Duodenal mucosa (tissue), 2 donors: ENCODE data around the gene ZNF451.

ENCODE experiments used
- H3K27ac ChIP-seq: one replicate; pipeline ENCODE4 v1.7.0; 2013; ENCODE audit warnings: low read depth, low read length
- H3K27me3 ChIP-seq, 2 donors: one replicate each; pipeline ENCODE4 v1.7.0; 2013; ENCODE audit warnings: low read length in 2 of 2, control low read depth in 1 of 2; ENCODE audit not compliant: insufficient read depth in 2 of 2, control insufficient read depth in 1 of 2
- H3K36me3 ChIP-seq, 2 donors: one replicate each; pipeline ENCODE4 v1.7.0; 2013; ENCODE audit warnings: low read length in 2 of 2, control low read depth in 1 of 2; ENCODE audit not compliant: insufficient read depth in 2 of 2, control insufficient read depth in 1 of 2
- H3K4me1 ChIP-seq, 2 donors: one replicate each; pipeline ENCODE4 v1.7.0; 2013; ENCODE audit warnings: low read length in 2 of 2, control low read depth in 1 of 2; ENCODE audit not compliant: insufficient read depth in 2 of 2, control insufficient read depth in 1 of 2
- H3K4me3 ChIP-seq, 2 donors: one replicate each; pipeline ENCODE4 v1.7.0; 2013; ENCODE audit warnings: low read length in 2 of 2, low read depth in 1 of 2
- H3K9ac ChIP-seq, 2 donors: one replicate each; pipeline ENCODE4 v1.7.0; 2013; ENCODE audit warnings: low read length in 2 of 2, low read depth in 1 of 2
- H3K9me3 ChIP-seq, 2 donors: one replicate each; pipeline ENCODE4 v1.7.0; 2013; ENCODE audit warnings: low read length in 2 of 2, control low read depth in 1 of 2; ENCODE audit not compliant: control insufficient read depth in 1 of 2

Gene ZNF451

DNA sequence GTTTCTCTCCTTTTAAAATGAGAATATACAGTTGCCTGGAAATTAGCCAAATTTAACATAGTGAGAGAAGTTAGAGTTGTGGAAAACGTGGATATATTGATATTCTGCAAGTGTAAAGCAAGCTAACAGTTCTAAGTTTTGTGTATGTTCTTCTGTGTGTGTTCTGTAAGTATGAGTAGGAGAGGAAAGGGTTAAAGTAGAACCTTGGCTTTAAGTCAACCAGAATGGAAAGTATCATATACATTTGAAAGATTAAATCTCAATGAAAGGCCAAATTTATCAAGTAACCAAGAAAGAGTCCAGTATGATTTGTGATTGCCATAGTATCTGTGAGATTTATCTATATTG lies 52.2 kb downstream of the ZNF451 start:
- Histone ChIP-seq H3K4me3 (no peak overlapping the region), H3K9ac (no peak overlapping the region), H3K36me3 (peaks cover 10 to 16% of the 10 kb centered on the region in 2 donors), H3K9me3 (no peaks in the 10 kb centered on the region), H3K27me3 (no peaks in the 10 kb centered on the region), H3K4me1 (no peaks in the 10 kb centered on the region), H3K27ac (no peak overlapping the region)

DNA sequence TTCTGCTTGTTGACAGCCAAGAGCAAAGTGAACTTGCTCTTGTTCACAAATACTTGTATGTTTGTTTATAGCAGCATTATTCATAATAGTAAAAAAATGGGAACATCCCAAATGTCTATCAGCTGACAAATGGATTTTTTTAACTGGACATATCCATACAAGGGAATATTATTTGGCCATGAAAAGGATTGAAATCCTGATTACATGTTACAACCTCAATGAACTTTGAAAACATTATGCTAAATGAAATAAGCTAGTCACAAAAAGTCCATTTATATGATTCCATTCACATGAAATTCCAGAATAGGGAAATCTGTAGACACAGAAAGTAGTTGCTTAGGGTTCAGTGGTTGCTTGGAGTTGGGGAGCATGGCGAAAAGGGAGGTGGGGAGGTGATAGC lies 53.7 kb downstream of the ZNF451 start:
- Histone ChIP-seq H3K36me3 (peaks cover 12 to 23% of the 10 kb centered on the region in 2 donors), H3K27ac (no peak overlapping the region), H3K4me3 (no peak overlapping the region), H3K9ac (no peak overlapping the region), H3K9me3 (no peaks in the 10 kb centered on the region), H3K27me3 (no peaks in the 10 kb centered on the region), H3K4me1 (no peaks in the 10 kb centered on the region)

DNA sequence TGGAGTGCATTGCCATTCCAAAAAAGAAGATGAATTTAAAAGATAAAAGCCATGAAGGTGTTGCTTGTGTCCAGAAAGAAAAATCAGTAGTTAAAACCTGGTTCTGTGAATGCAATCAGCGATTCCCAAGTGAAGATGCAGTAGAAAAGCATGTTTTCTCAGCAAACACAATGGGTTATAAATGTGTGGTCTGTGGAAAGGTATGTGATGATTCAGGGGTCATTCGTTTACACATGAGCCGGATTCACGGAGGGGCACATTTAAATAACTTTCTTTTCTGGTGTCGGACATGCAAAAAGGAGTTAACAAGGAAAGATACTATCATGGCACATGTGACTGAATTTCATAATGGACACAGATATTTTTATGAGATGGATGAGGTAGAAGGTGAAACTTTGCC lies 57.4 kb downstream of the ZNF451 start:
- no peaks in the 10 kb centered on the region for H3K4me1 ChIP-seq
- H3K9me3 ChIP-seq, result no peaks in the 10 kb centered on the region
- H3K27ac ChIP-seq, result no peak overlapping the region
- H3K27me3 ChIP-seq, result no peaks in the 10 kb centered on the region
- no peak overlapping the region for H3K4me3 ChIP-seq
- peaks cover 9 to 22% of the 10 kb centered on the region in 2 donors for H3K36me3 ChIP-seq
- H3K9ac ChIP-seq, result no peak overlapping the region

DNA sequence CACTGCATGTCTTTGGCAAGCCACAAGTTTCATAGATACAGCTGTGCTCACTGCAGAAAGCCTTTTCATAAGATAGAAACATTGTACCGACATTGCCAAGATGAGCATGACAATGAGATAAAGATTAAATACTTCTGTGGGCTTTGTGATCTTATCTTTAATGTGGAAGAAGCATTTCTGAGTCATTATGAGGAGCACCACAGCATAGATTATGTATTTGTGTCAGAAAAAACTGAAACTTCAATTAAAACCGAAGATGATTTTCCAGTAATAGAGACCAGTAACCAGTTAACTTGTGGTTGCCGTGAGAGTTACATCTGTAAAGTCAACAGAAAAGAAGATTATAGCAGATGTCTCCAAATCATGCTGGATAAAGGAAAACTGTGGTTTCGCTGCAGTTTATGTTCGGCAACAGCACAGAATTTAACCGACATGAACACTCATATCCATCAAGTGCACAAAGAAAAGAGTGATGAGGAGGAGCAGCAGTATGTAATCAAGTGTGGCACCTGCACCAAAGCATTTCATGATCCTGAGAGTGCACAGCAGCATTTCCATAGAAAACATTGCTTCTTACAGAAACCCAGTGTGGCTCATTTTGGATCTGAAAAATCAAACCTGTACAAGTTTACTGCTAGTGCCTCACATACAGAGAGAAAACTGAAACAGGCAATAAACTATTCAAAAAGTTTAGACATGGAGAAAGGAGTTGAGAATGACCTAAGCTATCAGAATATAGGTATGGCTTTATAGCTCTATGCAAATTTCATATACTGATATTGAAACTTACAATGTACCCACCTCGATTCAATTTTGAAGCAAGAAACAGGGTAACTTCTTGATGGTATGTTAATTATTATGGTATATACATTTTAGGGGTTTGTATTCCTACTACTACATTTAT lies 58.2 kb downstream of the ZNF451 start:
- no peak overlapping the region for H3K9ac ChIP-seq
- H3K4me1 ChIP-seq, result no peaks in the 10 kb centered on the region
- H3K27ac ChIP-seq, result no peak overlapping the region
- peaks cover 10 to 26% of the 10 kb centered on the region in 2 donors for H3K36me3 ChIP-seq
- H3K27me3 ChIP-seq, result no peaks in the 10 kb centered on the region
- H3K9me3 ChIP-seq, result no peaks in the 10 kb centered on the region
- no peak overlapping the region for H3K4me3 ChIP-seq

DNA sequence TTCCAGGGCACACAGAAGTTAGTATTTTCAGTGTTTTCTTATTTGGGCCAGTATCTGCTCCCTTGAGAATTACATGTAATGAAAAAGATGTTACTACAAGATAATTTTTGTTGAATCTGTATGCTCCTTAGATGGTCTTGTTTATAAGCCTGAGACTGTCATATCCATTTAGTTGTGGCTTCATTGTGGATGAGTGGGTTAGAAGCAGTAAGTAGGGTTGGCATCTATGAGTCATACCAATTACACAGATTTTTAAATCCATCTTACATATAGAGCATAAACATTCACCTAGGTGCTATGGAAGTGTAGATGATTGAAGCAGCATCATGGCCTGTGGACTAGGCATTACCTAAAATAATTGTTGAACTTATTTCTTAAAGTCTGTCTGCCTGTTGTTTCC lies 68.7 kb downstream of the ZNF451 start:
- H3K4me1 ChIP-seq, result no peaks in the 10 kb centered on the region
- H3K9ac ChIP-seq, result no peak overlapping the region
- no peak overlapping the region for H3K27ac ChIP-seq
- peaks cover 8 to 12% of the 10 kb centered on the region in 2 donors for H3K36me3 ChIP-seq
- no peaks in the 10 kb centered on the region for H3K27me3 ChIP-seq
- H3K9me3 ChIP-seq, result no peaks in the 10 kb centered on the region
- H3K4me3 ChIP-seq, result no peak overlapping the region

DNA sequence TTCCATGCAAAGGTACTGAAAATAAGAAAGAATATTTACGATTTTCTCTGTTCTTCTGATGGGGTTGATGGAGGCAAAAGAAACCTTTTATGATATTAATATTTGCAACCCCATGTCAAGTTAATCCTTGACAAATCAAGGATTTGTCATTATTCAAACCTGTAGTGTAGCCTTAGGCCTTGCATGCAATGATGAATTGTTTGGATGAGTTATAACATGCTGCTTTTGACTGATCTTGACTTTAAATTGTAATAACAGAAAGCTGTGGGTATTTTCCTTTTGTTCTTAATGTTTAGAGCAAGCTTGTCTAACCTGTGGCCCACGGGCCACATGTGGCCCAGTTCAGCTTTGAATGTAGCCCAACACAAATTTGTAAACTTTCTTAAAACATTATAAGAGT lies 69.1 kb downstream of the ZNF451 start:
- Histone ChIP-seq H3K27ac (no peak overlapping the region), H3K36me3 (peaks cover 4 to 16% of the 10 kb centered on the region in 2 donors), H3K9ac (no peak overlapping the region), H3K4me1 (no peaks in the 10 kb centered on the region), H3K4me3 (no peak overlapping the region), H3K9me3 (peaks cover 0 to 4% of the 10 kb centered on the region in 2 donors), H3K27me3 (no peaks in the 10 kb centered on the region)

DNA sequence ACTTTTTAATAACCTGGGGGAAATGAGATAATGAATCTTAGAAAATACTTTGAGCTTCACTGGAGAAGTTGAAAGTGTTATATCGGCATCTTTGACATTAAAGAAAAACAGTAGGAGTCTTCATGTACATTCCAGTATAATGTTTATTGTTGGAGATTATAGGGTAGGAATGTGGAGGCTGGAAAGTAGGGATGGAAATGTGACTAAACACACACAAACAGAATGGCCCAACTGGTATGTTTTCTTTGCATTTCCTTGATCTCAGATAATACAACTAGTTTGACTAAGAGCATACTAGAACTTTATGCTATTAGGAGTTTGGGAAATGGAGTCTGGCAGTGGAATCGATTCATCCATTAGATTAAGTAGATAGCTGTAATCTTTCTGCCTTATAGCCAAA lies 72.0 kb downstream of the ZNF451 start:
- Histone ChIP-seq H3K27ac (no peak overlapping the region), H3K4me3 (no peak overlapping the region), H3K27me3 (no peaks in the 10 kb centered on the region), H3K4me1 (no peaks in the 10 kb centered on the region), H3K9ac (no peak overlapping the region), H3K9me3 (peaks cover 0 to 13% of the 10 kb centered on the region in 2 donors), H3K36me3 (peaks cover 0 to 17% of the 10 kb centered on the region in 2 donors)

DNA sequence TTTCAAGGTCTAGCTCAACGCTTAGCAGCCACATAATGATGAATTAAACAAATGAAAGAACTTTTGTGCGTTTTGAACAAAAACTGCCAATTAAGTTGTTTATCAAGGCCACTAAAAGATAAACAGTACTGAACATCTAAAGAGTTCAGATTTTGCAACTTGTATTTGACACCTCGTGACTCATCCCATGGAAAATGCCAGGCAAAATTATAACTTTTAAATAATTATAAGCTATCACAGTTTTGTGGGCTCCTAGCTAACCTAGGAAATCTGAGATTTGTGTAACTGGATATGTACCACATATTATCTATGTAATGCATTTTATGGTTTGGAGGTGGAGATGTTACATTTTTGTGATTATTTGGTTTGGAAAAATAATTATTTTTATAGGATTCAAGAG lies 72.5 kb downstream of the ZNF451 start:
- Histone ChIP-seq H3K9ac (no peak overlapping the region), H3K27ac (no peak overlapping the region), H3K4me3 (no peak overlapping the region), H3K4me1 (no peaks in the 10 kb centered on the region), H3K27me3 (no peaks in the 10 kb centered on the region), H3K36me3 (peaks cover 0 to 17% of the 10 kb centered on the region in 2 donors), H3K9me3 (peaks cover 0 to 13% of the 10 kb centered on the region in 2 donors)

DNA sequence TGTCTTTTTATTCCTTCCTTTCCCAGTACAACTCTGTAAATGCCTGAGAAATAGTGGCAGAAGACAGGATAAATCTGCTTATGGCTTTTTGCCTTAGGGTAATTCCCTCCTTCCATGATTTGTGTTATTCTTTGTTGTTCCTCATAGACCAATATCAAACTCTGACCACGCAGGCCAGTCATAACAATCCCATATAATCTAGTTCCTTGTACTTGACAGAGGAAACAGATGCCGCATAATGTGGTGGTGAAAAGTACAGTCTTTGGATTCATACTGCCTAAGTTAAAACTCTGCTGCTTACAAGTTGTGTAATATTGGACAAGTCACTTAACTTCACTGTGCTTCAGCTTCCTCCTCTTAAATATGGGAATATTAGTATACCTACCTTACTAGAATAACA lies 74.0 kb downstream of the ZNF451 start:
- no peak overlapping the region for H3K4me3 ChIP-seq
- H3K4me1 ChIP-seq, result no peaks in the 10 kb centered on the region
- H3K9ac ChIP-seq, result no peak overlapping the region
- no peaks in the 10 kb centered on the region for H3K27me3 ChIP-seq
- no peak overlapping the region for H3K27ac ChIP-seq
- peaks cover 0 to 13% of the 10 kb centered on the region in 2 donors for H3K9me3 ChIP-seq
- peaks cover 0 to 12% of the 10 kb centered on the region in 2 donors for H3K36me3 ChIP-seq

DNA sequence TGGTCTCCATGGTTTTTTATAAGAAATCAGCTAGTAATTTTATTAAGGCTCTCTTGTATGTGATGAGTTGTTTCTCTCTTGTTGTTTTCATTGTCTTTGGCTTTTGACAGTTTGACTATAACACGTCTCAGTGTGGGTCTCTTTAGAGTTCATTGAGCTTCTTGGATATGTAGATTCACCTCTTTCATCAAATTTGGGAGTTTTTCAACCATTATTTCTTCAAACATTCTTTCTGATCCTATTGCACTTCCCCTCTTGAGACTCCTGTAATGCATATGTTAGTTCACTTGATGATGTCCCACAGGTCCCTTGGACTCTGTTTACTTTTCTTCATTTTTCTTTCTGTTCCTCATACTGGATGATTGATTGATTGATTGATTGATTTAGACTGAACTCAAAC lies 75.1 kb downstream of the ZNF451 start:
- Histone ChIP-seq H3K36me3 (peaks cover 3 to 12% of the 10 kb centered on the region in 2 donors), H3K27ac (no peak overlapping the region)

More for the DNA sequence above, 75.1 kb downstream of the ZNF451 start:
- Histone ChIP-seq H3K9me3 (peaks cover 0 to 13% of the 10 kb centered on the region in 2 donors), H3K9ac (no peak overlapping the region), H3K4me1 (no peaks in the 10 kb centered on the region), H3K27me3 (no peaks in the 10 kb centered on the region), H3K4me3 (no peak overlapping the region)
